ENCODE data around the gene UPK3B. TPM values are rescaled to one million over a fixed set of nuclear protein-coding genes. Genes with fewer than 3 reads are reported as not detected.
"Not testable (repeated sequence)": the region's sequence is repeated elsewhere in the genome, so short reads cannot be mapped to it uniquely, and the experiment has no call there.

Gene UPK3B
- total RNA-seq (0.77 and 0.97 TPM in 2 replicates), polyA plus RNA-seq (0.19 TPM in 1 of 2 replicates, not detected in the other), polyA minus RNA-seq (1.5 TPM in 1 of 2 replicates, not detected in the other), Bru-seq, nascent RNA (percentile 28 among the genes with signal in this experiment), BruChase-seq, experiment 1, labeled RNA remaining after a 6-hour chase (percentile 30 among the genes with signal in this experiment), BruChase-seq, experiment 2, labeled RNA remaining after a 2-hour chase (percentile 11 among the genes with signal in this experiment)
- not detected in 2 replicates for polyA plus RNA-seq (2011; cell fraction: cytosol; rRNA removed)
- polyA plus RNA-seq (2011; cell fraction: nucleus; rRNA removed), result 0.67 and 1.1 TPM in 2 replicates
- not detected in 2 replicates for polyA plus RNA-seq (2012)
- 5.1 TPM for polyA minus RNA-seq (2011; cell fraction: cytosol; rRNA and poly(A)+ RNA removed)
- 1.3 TPM in 1 of 2 replicates, not detected in the other for polyA minus RNA-seq (2011; cell fraction: nucleus; rRNA and poly(A)+ RNA removed)
- long read RNA-seq, result 0 reads

DNA sequence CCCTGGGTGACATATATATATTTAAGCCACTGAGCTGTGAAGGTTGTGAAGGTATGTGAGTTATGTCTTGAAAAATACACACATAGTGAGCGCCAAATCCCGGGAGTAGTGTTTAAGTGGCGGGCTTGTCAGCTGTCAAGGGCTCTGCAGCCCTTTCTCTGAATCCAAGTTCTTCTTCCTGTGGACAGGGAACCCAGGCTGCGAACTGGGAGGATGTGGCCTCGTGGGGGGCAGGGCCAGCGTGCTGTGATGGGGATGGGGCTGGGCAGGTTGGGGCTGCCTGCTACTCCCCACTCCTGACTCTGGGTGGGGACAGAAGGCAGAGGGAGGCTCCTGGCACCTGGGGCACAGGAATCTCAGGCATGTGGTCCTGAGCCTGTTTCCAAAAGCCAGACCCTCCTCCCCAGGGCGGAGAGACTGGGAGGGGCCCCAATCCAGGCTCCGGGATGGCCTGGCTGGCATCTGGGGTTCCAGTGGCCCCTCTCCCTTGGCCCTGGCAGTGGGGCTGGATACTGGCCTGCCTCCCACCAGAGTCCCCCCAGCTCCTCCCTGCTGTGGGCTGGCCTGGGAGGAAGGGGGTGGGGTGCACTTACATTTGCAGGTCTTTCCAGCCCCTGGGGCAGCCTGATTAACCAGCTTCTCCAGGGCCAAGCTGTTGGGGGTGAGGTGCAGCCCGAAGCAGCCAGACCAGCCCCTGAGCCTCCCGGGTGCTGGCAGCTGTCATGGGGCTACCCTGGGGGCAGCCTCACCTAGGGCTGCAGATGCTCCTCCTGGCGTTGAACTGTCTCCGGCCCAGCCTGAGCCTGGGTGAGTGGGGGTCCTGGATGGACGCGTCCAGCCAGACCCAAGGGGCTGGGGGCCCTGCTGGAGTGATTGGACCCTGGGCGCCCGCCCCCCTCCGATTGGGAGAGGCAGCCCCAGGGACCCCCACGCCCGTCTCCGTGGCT is at the start of gene UPK3B:
UPK3B (plus strand) TSS at position 622 of the 947 bp plus-strand sequence; CDS start at position 723, 101 bp downstream.
- intact Hi-C loops (cut with micrococcal nuclease), result no loop called here
- FAIRE-seq, result no peak
- no peak within 1 kb of the TSS for H2AFZ ChIP-seq (ENCODE audit: low read depth, low read length)

DNA sequence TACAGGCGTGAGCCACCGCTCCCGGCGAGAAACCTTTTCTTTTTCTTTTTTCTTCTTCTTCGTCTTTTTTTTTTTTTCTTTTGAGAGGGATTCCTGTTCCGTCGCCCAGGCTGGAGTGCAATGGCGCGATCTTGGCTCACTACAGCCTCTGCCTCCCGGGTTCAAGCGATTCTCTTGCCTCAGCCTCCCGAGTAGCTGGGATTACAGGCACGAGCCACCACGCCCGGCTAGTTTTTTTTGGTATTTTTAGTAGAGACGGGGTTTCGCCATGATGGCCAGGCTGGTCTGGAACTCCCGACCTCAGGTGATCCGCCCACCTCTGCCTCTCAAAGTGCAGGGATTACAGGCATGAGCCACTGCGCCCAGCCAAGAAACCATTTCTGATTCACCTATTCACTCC is 49.6 kb upstream of the UPK3B start:
- H3K4me2 ChIP-seq (ENCODE audit: insufficient read depth, low read length); CTCF ChIA-PET; H4K20me1 ChIP-seq (replicated peaks; ENCODE audit: control insufficient read depth, extremely low read depth, insufficient read depth, low read length); intact Hi-C loops (cut with micrococcal nuclease); H3K4me3 ChIP-seq (replicated peaks in 1 of 3; ENCODE audit: insufficient read depth in 1 of 3, low read depth in 1 of 3, low read length in 3 of 3); H3K4me1 ChIP-seq (ENCODE audit: control insufficient read depth, extremely low read depth, insufficient read depth, low read length); dilution Hi-C loops (cut with MboI; ENCODE audit: extremely low pct_ligation_motif_present, low sequenced_read_pairs); H3K9me1 ChIP-seq (replicated peaks; ENCODE audit: control insufficient read depth, extremely low read depth, insufficient read depth, low read length); H2AFZ ChIP-seq (ENCODE audit: low read depth, low read length); H3K9me3 ChIP-seq (replicated peaks; ENCODE audit: control insufficient read depth, insufficient read depth, low read length); FAIRE-seq; H3K9ac ChIP-seq (replicated peaks; ENCODE audit: extremely low read depth, insufficient read depth, low read length); H3K27me3 ChIP-seq (ENCODE audit: control insufficient read depth in 2 of 2, insufficient read depth in 2 of 2, low read length in 2 of 2); DNase-seq (ENCODE audit: low read depth, low spot score); POLR2A ChIA-PET; H3K79me2 ChIP-seq (ENCODE audit: control insufficient read depth, insufficient read depth, low read length); BruUV-seq (replicated peaks); H3K36me3 ChIP-seq (ENCODE audit: control insufficient read depth in 2 of 2, extremely low read depth in 1 of 2, insufficient read depth in 2 of 2, low read length in 2 of 2); H3K27ac ChIP-seq (ENCODE audit: insufficient read depth, low read depth, low read length): not testable (repeated sequence)

More for the DNA sequence above, at the start of gene UPK3B:
- H3K9me1 ChIP-seq (replicated peaks; ENCODE audit: control insufficient read depth, extremely low read depth, insufficient read depth, low read length), result no peaks in the 10 kb centered on the region
- H3K27me3 ChIP-seq (ENCODE audit: control insufficient read depth in 2 of 2, insufficient read depth in 2 of 2, low read length in 2 of 2), result no peaks in the 10 kb centered on the region
- BruUV-seq (replicated peaks), result no TSS peak
- ChIA-PET POLR2A (no interaction called here), CTCF (no interaction called here)
- H3K9ac ChIP-seq (replicated peaks; ENCODE audit: extremely low read depth, insufficient read depth, low read length), result no peak within 1 kb of the TSS
- no peaks in the 10 kb centered on the region for H3K9me3 ChIP-seq (replicated peaks; ENCODE audit: control insufficient read depth, insufficient read depth, low read length)
- no peak within 1 kb of the TSS for H3K4me3 ChIP-seq (replicated peaks in 1 of 3; ENCODE audit: insufficient read depth in 1 of 3, low read depth in 1 of 3, low read length in 3 of 3)
- no peak within 1 kb of the TSS for H3K27ac ChIP-seq (ENCODE audit: insufficient read depth, low read depth, low read length)
- no peak for TF ChIP-seq FOS (IDR thresholded peaks at IDR 0.05; ENCODE audit: borderline replicate concordance, insufficient read depth, low read length)
- no peak for TF ChIP-seq JUN (IDR thresholded peaks at IDR 0.05; ENCODE audit: borderline replicate concordance, insufficient read depth, insufficient read length, low read depth)
- TF ChIP-seq EZH2 (IDR thresholded peaks at IDR 0.05; ENCODE audit: borderline replicate concordance, low read depth, low read length, severe bottlenecking), result no peak
- TF ChIP-seq POLR2AphosphoS5 (IDR thresholded peaks at IDR 0.05; ENCODE audit: insufficient read depth, low read depth, low read length), result no peak
- TF ChIP-seq GATA2 (IDR thresholded peaks at IDR 0.05; ENCODE audit: insufficient read depth, insufficient read length, low read depth, low read length), result no peak
- no peak for TF ChIP-seq MYC (IDR thresholded peaks at IDR 0.05; ENCODE audit: low read depth, low read length)
- TF ChIP-seq POLR2A (IDR thresholded peaks at IDR 0.05; ENCODE audit: low read depth, low read length), result no peak
- TF ChIP-seq, protein P1, sequence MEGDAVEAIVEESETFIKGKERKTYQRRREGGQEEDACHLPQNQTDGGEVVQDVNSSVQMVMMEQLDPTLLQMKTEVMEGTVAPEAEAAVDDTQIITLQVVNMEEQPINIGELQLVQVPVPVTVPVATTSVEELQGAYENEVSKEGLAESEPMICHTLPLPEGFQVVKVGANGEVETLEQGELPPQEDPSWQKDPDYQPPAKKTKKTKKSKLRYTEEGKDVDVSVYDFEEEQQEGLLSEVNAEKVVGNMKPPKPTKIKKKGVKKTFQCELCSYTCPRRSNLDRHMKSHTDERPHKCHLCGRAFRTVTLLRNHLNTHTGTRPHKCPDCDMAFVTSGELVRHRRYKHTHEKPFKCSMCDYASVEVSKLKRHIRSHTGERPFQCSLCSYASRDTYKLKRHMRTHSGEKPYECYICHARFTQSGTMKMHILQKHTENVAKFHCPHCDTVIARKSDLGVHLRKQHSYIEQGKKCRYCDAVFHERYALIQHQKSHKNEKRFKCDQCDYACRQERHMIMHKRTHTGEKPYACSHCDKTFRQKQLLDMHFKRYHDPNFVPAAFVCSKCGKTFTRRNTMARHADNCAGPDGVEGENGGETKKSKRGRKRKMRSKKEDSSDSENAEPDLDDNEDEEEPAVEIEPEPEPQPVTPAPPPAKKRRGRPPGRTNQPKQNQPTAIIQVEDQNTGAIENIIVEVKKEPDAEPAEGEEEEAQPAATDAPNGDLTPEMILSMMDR (IDR thresholded peaks at IDR 0.05; ENCODE audit: extremely low read depth in 1 of 2, insufficient read depth in 1 of 2, low read depth in 1 of 2, low read length in 2 of 2), result no peak
- TF ChIP-seq, protein P2, sequence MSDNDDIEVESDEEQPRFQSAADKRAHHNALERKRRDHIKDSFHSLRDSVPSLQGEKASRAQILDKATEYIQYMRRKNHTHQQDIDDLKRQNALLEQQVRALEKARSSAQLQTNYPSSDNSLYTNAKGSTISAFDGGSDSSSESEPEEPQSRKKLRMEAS (IDR thresholded peaks at IDR 0.05; ENCODE audit: insufficient read depth, insufficient read length), result no peak
- H3K4me2 ChIP-seq (ENCODE audit: insufficient read depth, low read length), result no peak within 1 kb of the TSS
- no peak for DNase-seq (ENCODE audit: low read depth, low spot score)
- dilution Hi-C loops (cut with MboI; ENCODE audit: extremely low pct_ligation_motif_present, low sequenced_read_pairs), result no loop called here
- H3K79me2 ChIP-seq (ENCODE audit: control insufficient read depth, insufficient read depth, low read length), result no peaks in the 10 kb centered on the region
- no peaks in the 10 kb centered on the region for H4K20me1 ChIP-seq (replicated peaks; ENCODE audit: control insufficient read depth, extremely low read depth, insufficient read depth, low read length)
- H3K4me1 ChIP-seq (ENCODE audit: control insufficient read depth, extremely low read depth, insufficient read depth, low read length), result no peaks in the 10 kb centered on the region
- no peaks in the 10 kb centered on the region for H3K36me3 ChIP-seq (ENCODE audit: control insufficient read depth in 2 of 2, extremely low read depth in 1 of 2, insufficient read depth in 2 of 2, low read length in 2 of 2)
